ENCODE data around the gene NMNAT2. TPM values are rescaled to one million over a fixed set of nuclear protein-coding genes. Genes with fewer than 3 reads are reported as not detected.

The NMNAT2 gene
- total RNA-seq, 4 donors from 2014 or later = 1.7 to 2.8 (median 2.4) TPM

GRCh38 chr1:183461350-183461749 lies 43.2 kb upstream of the NMNAT2 start:
- H3K4me1 ChIP-seq = peaks cover 0 to 7% (median 0%) of the 10 kb centered on the region in 4 donors
- H3K4me3 ChIP-seq = no peak overlapping the region
- no peak overlapping the region for H3K27ac ChIP-seq (replicated peaks in 1 of 4)
- WGBS = 70% methylated on average over 1 of the region's 1 CpG
- H3K9me3 ChIP-seq = no peaks in the 10 kb centered on the region
- H3K36me3 ChIP-seq = no peaks in the 10 kb centered on the region
- H3K27me3 ChIP-seq = peaks cover 0 to 11% (median 0%) of the 10 kb centered on the region in 4 donors
- DNase-seq (ENCODE audit: extremely low spot score) = no peak
- TF ChIP-seq CTCF (IDR thresholded peaks at IDR 0.05) = no peak
- no peak for TF ChIP-seq POLR2A (IDR thresholded peaks at IDR 0.05; ENCODE audit: low read depth)
- TF ChIP-seq POLR2AphosphoS5 (IDR thresholded peaks at IDR 0.05) = no peak
- TF ChIP-seq EP300 (IDR thresholded peaks at IDR 0.05) = no peak
- intact Hi-C loops (cut with DNase I) = no loop called here

GRCh38 chr1:183460596-183460995 lies 42.4 kb upstream of the NMNAT2 start:
- Histone ChIP-seq H3K4me3 (no peak overlapping the region), H3K36me3 (no peaks in the 10 kb centered on the region), H3K4me1 (peaks cover 0 to 7% (median 0%) of the 10 kb centered on the region in 4 donors), H3K27ac (replicated peaks in 1 of 4) (no peak overlapping the region), H3K9me3 (no peaks in the 10 kb centered on the region), H3K27me3 (peaks cover 0 to 14% (median 0%) of the 10 kb centered on the region in 4 donors)
- TF ChIP-seq POLR2A (IDR thresholded peaks at IDR 0.05; ENCODE audit: low read depth) (no peak), CTCF (IDR thresholded peaks at IDR 0.05) (no peak), POLR2AphosphoS5 (IDR thresholded peaks at IDR 0.05) (no peak), EP300 (IDR thresholded peaks at IDR 0.05) (no peak)
- WGBS = 98% methylated on average over 2 of the region's 2 CpGs
- no peak for DNase-seq (ENCODE audit: extremely low spot score)
- intact Hi-C loops (cut with DNase I) = no loop called here

DNA sequence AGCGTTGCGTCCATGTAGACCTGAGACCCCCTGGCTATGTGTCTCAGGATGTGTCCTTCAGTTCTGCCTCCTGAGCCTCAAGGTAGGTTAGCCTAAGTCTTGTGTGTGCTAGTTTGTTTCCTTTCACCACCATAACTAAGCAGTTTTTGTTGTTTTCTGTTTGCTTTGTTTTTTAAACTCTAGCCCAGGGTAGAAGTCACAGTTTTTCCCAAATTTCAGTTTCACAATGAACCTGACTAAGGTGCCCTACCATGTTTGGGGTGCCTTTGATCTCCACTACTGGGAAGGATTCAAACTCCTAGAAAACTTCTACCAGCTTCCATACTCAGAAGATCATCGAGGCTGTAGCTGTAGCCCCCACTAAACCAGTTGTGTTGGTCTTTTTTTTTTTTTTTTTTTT lies 39.3 kb upstream of the NMNAT2 start:
- Histone ChIP-seq H3K4me3 (no peak overlapping the region), H3K36me3 (no peaks in the 10 kb centered on the region), H3K27me3 (peaks cover 0 to 8% (median 0%) of the 10 kb centered on the region in 4 donors), H3K4me1 (peaks cover 0 to 7% (median 0%) of the 10 kb centered on the region in 4 donors), H3K27ac (replicated peaks in 1 of 4) (no peak overlapping the region), H3K9me3 (no peaks in the 10 kb centered on the region)
- TF ChIP-seq POLR2A (IDR thresholded peaks at IDR 0.05; ENCODE audit: low read depth) (no peak), EP300 (IDR thresholded peaks at IDR 0.05) (no peak)
- WGBS = 91% methylated on average over 3 of the region's 3 CpGs
- intact Hi-C loops (cut with DNase I) = no loop called here
- no peak for DNase-seq (ENCODE audit: extremely low spot score)

GRCh38 chr1:183456826-183457225 lies 38.6 kb upstream of the NMNAT2 start:
- H3K27me3 ChIP-seq = peaks cover 0 to 8% (median 0%) of the 10 kb centered on the region in 4 donors
- H3K4me3 ChIP-seq = no peak overlapping the region
- no peaks in the 10 kb centered on the region for H3K36me3 ChIP-seq
- WGBS = 95% methylated on average over 1 of the region's 1 CpG
- no peak for DNase-seq (ENCODE audit: extremely low spot score)
- peaks cover 0 to 7% (median 0%) of the 10 kb centered on the region in 4 donors for H3K4me1 ChIP-seq
- intact Hi-C loops (cut with DNase I) = no loop called here
- no peak overlapping the region for H3K27ac ChIP-seq (replicated peaks in 1 of 4)
- no peak for TF ChIP-seq POLR2A (IDR thresholded peaks at IDR 0.05; ENCODE audit: low read depth)
- TF ChIP-seq EP300 (IDR thresholded peaks at IDR 0.05) = no peak
- no peak for TF ChIP-seq CTCF (IDR thresholded peaks at IDR 0.05)
- TF ChIP-seq POLR2AphosphoS5 (IDR thresholded peaks at IDR 0.05) = no peak
- no peaks in the 10 kb centered on the region for H3K9me3 ChIP-seq

GRCh38 chr1:183454377-183454776 lies 36.2 kb upstream of the NMNAT2 start:
- Histone ChIP-seq H3K4me1 (no peaks in the 10 kb centered on the region), H3K27ac (replicated peaks in 1 of 4) (no peak overlapping the region), H3K4me3 (no peak overlapping the region), H3K9me3 (no peaks in the 10 kb centered on the region), H3K36me3 (no peaks in the 10 kb centered on the region), H3K27me3 (peaks cover 0 to 8% (median 0%) of the 10 kb centered on the region in 4 donors)
- WGBS = 72% methylated on average over 2 of the region's 2 CpGs
- TF ChIP-seq CTCF (IDR thresholded peaks at IDR 0.05) (no peak), EP300 (IDR thresholded peaks at IDR 0.05) (no peak), POLR2A (IDR thresholded peaks at IDR 0.05; ENCODE audit: low read depth) (no peak), POLR2AphosphoS5 (IDR thresholded peaks at IDR 0.05) (no peak)
- intact Hi-C loops (cut with DNase I) = no loop called here
- DNase-seq (ENCODE audit: extremely low spot score) = no peak
